ENCODE data around the gene VSTM4. TPM values are rescaled to one million over a fixed set of nuclear protein-coding genes. Genes with fewer than 3 reads are reported as not detected.

The VSTM4 gene
- polyA plus RNA-seq, 1 of the 3 experiments (the other 2 are of a cell fraction): 0.39 TPM

DNA sequence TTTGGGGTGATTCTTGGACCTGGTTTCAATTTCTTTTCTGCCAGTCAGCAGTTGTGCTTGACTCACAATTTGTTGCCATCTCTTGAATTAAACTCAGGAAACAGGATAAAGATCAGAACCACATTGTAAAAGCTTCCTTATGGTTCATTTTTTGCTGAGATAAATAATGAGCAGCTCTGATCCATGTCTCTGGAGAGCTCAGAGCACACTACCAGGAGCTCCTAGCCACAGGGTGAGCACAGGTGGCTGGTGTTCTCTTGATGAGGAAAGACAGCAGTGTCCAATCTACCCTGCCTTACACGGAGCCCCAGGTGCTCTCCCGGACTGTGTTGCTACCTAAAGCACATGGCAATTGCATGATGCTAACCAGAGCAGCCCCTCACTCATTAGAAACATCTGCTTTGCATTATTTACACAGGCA lies 35.7 kb upstream of the VSTM4 start (continued):
- TF ChIP-seq NRF1 (IDR thresholded peaks at IDR 0.05; ENCODE audit: low read depth, low read length) (no peak), EP300 (IDR thresholded peaks at IDR 0.05; ENCODE audit: borderline replicate concordance in 1 of 2, low read depth in 1 of 2, low read length in 1 of 2) (peak in 1 of 2 experiments; percentile 92; a peak in 2 of 4 replicates), TCF12 (IDR thresholded peaks at IDR 0.05) (peak; percentile 52), FOSL2 (IDR thresholded peaks at IDR 0.05; ENCODE audit: borderline replicate concordance, low read depth) (no peak)
- TF ChIP-seq, protein P1, sequence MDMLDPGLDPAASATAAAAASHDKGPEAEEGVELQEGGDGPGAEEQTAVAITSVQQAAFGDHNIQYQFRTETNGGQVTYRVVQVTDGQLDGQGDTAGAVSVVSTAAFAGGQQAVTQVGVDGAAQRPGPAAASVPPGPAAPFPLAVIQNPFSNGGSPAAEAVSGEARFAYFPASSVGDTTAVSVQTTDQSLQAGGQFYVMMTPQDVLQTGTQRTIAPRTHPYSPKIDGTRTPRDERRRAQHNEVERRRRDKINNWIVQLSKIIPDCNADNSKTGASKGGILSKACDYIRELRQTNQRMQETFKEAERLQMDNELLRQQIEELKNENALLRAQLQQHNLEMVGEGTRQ (IDR thresholded peaks at IDR 0.05; ENCODE audit: borderline replicate concordance, low read depth, low read length): no peak

DNA sequence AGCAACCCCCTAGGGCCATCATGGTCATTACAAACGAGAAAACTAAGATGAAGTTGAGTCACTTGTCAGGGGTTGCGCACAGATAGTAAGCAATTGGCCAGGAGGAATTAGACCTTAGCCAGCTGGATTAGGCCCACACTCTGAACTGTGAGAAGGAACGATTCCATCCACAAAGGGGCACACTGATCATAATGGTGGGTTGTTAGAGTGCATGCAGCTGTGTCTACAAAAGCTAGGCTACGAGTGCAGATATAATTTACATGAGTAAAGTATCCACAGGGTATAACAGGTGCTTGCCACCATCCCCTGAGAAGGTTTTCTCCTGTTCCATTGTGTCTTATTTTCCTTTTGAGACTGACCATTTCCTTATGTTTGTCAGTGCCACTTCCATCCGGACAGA lies 35.1 kb upstream of the VSTM4 start:
- no peaks in the 10 kb centered on the region for H3K79me2 ChIP-seq (ENCODE audit: insufficient read depth)
- H3K9ac ChIP-seq: no peak overlapping the region
- H3K9me3 ChIP-seq: no peaks in the 10 kb centered on the region
- H3K27me3 ChIP-seq (ENCODE audit: insufficient read depth): no peaks in the 10 kb centered on the region
- no peaks in the 10 kb centered on the region for H3K36me3 ChIP-seq (replicated peaks in 1 of 2; ENCODE audit: control insufficient read depth in 1 of 2, insufficient read depth in 2 of 2, low read length in 1 of 2)
- H2AFZ ChIP-seq (ENCODE audit: low read depth): no peak overlapping the region
- H3K4me1 ChIP-seq (ENCODE audit: control insufficient read depth in 1 of 2, insufficient read depth in 2 of 2, low read depth in 1 of 2, low read length in 1 of 2): peaks cover 0 to 38% of the 10 kb centered on the region in 2 experiments; a peak in 2 of 4 replicates
- CTCF ChIA-PET: interaction anchor here (0.9 to 2.0 kb wide), 6 partner anchors 14 to 494 kb away, joined by 3 to 7 read pairs (median 4); partner anchors contain the start of gene VSTM4
- POLR2A ChIA-PET: no interaction called here
- no peaks in the 10 kb centered on the region for H4K20me1 ChIP-seq (ENCODE audit: insufficient read depth)
- no peak overlapping the region for H3K4me3 ChIP-seq (ENCODE audit: low read depth in 2 of 2, low read length in 1 of 2)
- H3F3A ChIP-seq (replicated peaks; ENCODE audit: insufficient read depth): no peaks in the 10 kb centered on the region
- peak overlapping the region in 1 of 2 experiments; percentile 99; a peak in 2 of 4 replicates for H3K27ac ChIP-seq (ENCODE audit: low read depth in 2 of 2, low read length in 1 of 2)
- H3K9me2 ChIP-seq: no peaks in the 10 kb centered on the region
- no peak for TF ChIP-seq GABPA (IDR thresholded peaks at IDR 0.05; ENCODE audit: low read depth)
- TF ChIP-seq TCF12 (IDR thresholded peaks at IDR 0.05): no peak
- no peak for TF ChIP-seq NFIC (IDR thresholded peaks at IDR 0.05; ENCODE audit: borderline replicate concordance)
- TF ChIP-seq, protein P2, sequence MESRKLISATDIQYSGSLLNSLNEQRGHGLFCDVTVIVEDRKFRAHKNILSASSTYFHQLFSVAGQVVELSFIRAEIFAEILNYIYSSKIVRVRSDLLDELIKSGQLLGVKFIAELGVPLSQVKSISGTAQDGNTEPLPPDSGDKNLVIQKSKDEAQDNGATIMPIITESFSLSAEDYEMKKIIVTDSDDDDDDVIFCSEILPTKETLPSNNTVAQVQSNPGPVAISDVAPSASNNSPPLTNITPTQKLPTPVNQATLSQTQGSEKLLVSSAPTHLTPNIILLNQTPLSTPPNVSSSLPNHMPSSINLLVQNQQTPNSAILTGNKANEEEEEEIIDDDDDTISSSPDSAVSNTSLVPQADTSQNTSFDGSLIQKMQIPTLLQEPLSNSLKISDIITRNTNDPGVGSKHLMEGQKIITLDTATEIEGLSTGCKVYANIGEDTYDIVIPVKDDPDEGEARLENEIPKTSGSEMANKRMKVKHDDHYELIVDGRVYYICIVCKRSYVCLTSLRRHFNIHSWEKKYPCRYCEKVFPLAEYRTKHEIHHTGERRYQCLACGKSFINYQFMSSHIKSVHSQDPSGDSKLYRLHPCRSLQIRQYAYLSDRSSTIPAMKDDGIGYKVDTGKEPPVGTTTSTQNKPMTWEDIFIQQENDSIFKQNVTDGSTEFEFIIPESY (IDR thresholded peaks at IDR 0.05; ENCODE audit: borderline replicate concordance, low read depth): no peak
- no peak for TF ChIP-seq RCOR1 (IDR thresholded peaks at IDR 0.05; ENCODE audit: low read length)
- TF ChIP-seq JUND (IDR thresholded peaks at IDR 0.05): no peak
- no peak for TF ChIP-seq FOXJ3 (CRISPR knock-in tag; IDR thresholded peaks at IDR 0.05)
- TF ChIP-seq FOSL2 (IDR thresholded peaks at IDR 0.05; ENCODE audit: borderline replicate concordance, low read depth): no peak
- no peak for TF ChIP-seq TEAD4 (IDR thresholded peaks at IDR 0.05; ENCODE audit: borderline replicate concordance, insufficient read depth)
- TF ChIP-seq POLR2AphosphoS5 (IDR thresholded peaks at IDR 0.05; ENCODE audit: low read depth, low read length): no peak
- TF ChIP-seq, protein P3, sequence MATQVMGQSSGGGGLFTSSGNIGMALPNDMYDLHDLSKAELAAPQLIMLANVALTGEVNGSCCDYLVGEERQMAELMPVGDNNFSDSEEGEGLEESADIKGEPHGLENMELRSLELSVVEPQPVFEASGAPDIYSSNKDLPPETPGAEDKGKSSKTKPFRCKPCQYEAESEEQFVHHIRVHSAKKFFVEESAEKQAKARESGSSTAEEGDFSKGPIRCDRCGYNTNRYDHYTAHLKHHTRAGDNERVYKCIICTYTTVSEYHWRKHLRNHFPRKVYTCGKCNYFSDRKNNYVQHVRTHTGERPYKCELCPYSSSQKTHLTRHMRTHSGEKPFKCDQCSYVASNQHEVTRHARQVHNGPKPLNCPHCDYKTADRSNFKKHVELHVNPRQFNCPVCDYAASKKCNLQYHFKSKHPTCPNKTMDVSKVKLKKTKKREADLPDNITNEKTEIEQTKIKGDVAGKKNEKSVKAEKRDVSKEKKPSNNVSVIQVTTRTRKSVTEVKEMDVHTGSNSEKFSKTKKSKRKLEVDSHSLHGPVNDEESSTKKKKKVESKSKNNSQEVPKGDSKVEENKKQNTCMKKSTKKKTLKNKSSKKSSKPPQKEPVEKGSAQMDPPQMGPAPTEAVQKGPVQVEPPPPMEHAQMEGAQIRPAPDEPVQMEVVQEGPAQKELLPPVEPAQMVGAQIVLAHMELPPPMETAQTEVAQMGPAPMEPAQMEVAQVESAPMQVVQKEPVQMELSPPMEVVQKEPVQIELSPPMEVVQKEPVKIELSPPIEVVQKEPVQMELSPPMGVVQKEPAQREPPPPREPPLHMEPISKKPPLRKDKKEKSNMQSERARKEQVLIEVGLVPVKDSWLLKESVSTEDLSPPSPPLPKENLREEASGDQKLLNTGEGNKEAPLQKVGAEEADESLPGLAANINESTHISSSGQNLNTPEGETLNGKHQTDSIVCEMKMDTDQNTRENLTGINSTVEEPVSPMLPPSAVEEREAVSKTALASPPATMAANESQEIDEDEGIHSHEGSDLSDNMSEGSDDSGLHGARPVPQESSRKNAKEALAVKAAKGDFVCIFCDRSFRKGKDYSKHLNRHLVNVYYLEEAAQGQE (IDR thresholded peaks at IDR 0.05; ENCODE audit: low read depth, low read length): no peak
- TF ChIP-seq, protein P4, sequence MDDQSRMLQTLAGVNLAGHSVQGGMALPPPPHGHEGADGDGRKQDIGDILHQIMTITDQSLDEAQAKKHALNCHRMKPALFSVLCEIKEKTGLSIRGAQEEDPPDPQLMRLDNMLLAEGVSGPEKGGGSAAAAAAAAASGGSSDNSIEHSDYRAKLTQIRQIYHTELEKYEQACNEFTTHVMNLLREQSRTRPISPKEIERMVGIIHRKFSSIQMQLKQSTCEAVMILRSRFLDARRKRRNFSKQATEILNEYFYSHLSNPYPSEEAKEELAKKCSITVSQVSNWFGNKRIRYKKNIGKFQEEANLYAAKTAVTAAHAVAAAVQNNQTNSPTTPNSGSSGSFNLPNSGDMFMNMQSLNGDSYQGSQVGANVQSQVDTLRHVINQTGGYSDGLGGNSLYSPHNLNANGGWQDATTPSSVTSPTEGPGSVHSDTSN (IDR thresholded peaks at IDR 0.05): no peak
- TF ChIP-seq, protein P5, sequence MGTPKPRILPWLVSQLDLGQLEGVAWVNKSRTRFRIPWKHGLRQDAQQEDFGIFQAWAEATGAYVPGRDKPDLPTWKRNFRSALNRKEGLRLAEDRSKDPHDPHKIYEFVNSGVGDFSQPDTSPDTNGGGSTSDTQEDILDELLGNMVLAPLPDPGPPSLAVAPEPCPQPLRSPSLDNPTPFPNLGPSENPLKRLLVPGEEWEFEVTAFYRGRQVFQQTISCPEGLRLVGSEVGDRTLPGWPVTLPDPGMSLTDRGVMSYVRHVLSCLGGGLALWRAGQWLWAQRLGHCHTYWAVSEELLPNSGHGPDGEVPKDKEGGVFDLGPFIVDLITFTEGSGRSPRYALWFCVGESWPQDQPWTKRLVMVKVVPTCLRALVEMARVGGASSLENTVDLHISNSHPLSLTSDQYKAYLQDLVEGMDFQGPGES (IDR thresholded peaks at IDR 0.05; ENCODE audit: low read depth, low read length): no peak
- TF ChIP-seq, protein P6, sequence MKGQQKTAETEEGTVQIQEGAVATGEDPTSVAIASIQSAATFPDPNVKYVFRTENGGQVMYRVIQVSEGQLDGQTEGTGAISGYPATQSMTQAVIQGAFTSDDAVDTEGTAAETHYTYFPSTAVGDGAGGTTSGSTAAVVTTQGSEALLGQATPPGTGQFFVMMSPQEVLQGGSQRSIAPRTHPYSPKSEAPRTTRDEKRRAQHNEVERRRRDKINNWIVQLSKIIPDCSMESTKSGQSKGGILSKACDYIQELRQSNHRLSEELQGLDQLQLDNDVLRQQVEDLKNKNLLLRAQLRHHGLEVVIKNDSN (IDR thresholded peaks at IDR 0.05; ENCODE audit: borderline replicate concordance, low read depth): no peak
- TF ChIP-seq MEF2A (IDR thresholded peaks at IDR 0.05; ENCODE audit: borderline replicate concordance, low read depth): no peak
- H3K4me2 ChIP-seq: no peak overlapping the region
- 21% methylated on average over 5 of the region's 5 CpGs for WGBS (ENCODE audit: low lambda C conversion rate)
- no peak for DNase-seq
